HG03469 (cell line): ENCODE measurements around the gene GMPPA.

ENCODE experiments used
- ATAC-seq: cut with Tn5 transposase; IDR thresholded peaks from one replicate; pipeline ENCODE4 v1.9.1; 2021; ENCODE audit warnings: mild to moderate bottlenecking, moderate library complexity, moderate number of reproducible peaks; ENCODE audit not compliant: unreplicated experiment

GMPPA gene

DNA sequence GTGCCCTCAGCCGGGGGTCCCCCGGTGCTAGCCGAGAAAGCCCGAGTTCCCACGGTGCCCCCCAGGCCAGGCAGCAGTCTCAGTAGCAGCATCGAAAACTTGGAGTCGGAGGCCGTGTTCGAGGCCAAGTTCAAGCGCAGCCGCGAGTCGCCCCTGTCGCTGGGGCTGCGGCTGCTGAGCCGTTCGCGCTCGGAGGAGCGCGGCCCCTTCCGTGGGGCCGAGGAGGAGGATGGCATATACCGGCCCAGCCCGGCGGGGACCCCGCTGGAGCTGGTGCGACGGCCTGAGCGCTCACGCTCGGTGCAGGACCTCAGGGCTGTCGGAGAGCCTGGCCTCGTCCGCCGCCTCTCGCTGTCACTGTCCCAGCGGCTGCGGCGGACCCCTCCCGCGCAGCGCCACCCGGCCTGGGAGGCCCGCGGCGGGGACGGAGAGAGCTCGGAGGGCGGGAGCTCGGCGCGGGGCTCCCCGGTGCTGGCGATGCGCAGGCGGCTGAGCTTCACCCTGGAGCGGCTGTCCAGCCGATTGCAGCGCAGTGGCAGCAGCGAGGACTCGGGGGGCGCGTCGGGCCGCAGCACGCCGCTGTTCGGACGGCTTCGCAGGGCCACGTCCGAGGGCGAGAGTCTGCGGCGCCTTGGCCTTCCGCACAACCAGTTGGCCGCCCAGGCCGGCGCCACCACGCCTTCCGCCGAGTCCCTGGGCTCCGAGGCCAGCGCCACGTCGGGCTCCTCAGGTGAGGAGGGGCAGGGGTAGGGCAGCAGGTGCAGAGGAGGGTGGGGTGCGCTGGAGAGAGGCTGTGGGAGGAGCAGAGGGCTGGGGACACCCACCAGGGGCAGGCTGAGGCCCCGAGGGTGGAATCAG, 14.1 kb upstream of the GMPPA start:
- ATAC-seq, result no peak

DNA sequence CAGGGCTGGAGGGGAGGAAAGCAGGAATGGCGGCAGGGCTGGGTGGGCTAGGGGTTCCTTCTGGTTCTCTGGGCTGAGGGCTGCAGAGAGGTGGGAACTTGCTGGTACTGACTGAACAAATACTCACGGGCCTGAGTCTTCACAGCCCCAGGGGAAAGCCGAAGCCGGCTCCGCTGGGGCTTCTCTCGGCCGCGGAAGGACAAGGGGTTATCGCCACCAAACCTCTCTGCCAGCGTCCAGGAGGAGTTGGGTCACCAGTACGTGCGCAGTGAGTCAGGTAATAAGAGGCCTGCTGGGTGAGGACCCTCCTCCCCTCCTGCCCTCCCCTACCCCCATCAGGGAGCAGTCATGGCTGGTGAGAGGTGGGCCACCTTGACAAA, 13.5 kb upstream of the GMPPA start:
- no peak for ATAC-seq

DNA sequence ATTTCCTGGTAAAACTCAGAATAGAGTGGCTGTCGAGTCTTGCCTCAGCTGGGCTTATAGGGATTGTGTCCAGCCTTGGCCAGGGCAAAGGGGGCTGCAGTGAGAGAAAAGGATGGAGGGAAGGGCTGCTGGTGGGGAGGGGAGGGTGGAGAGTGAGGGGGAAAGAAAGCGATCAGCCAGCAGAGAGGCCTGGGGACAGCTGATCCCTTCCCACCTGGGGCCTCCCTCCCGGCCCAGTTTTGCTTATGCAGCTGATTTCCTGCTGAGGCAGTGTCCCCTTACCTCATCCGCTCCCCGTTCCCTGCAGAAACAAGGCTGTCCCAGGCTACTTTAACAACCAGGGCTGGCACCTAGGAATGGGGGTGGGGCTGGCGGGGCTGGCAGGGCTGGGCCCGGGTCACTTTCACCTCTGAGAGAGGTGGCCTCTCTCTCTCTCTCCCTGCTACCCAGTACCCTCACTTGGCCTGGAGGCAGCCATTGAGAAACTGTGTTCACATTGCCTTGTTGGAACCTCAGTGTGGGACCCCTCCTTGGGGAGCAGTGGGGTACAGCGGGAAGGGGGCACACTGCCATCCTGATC, 12.2 kb upstream of the GMPPA start:
- ATAC-seq, result no peak

DNA sequence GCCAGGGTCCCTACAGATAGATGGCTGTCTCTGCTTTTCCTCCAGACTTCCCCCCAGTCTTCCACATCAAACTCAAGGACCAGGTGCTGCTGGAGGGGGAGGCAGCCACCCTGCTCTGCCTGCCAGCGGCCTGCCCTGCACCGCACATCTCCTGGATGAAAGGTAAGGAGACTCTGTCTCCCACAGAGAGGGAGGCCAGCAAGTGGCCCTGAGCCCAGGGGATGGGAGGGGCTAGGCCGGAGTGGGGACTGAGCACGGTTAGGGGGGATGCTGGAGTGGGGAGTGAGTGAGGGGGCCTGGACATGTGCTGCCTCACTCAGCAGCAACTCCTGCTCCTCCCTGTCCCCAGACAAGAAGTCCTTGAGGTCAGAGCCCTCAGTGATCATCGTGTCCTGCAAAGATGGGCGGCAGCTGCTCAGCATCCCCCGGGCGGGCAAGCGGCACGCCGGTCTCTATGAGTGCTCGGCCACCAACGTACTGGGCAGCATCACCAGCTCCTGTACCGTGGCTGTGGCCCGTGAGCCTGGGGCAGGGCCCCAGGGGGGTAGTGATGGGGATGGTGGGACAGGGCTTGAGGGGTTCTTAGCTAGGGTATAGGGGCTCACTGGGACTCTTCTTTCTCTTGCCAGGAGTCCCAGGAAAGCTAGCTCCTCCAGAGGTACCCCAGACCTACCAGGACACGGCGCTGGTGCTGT, 10.4 kb upstream of the GMPPA start:
- ATAC-seq, result no peak

DNA sequence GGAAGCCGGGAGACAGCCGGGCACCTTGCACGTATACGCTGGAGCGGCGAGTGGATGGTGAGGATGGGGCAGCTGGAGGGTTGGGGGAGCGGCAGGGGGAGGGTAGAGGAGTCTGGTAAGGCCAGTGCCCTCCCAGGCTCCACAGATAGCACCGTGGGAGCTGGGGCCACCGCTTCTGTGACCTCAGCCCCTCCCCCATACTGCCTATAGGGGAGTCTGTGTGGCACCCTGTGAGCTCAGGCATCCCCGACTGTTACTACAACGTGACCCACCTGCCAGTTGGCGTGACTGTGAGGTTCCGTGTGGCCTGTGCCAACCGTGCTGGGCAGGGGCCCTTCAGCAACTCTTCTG, 9.9 kb upstream of the GMPPA start:
- ATAC-seq, result no peak

DNA sequence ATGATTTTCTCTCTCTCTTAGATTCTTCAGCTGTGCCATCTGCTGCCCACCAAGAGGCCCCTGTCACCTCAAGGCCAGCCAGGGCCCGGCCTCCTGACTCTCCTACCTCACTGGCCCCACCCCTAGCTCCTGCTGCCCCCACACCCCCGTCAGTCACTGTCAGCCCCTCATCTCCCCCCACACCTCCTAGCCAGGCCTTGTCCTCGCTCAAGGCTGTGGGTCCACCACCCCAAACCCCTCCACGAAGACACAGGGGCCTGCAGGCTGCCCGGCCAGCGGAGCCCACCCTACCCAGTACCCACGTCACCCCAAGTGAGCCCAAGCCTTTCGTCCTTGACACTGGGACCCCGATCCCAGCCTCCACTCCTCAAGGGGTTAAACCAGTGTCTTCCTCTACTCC, 9.4 kb upstream of the GMPPA start:
- ATAC-seq, result no peak

DNA sequence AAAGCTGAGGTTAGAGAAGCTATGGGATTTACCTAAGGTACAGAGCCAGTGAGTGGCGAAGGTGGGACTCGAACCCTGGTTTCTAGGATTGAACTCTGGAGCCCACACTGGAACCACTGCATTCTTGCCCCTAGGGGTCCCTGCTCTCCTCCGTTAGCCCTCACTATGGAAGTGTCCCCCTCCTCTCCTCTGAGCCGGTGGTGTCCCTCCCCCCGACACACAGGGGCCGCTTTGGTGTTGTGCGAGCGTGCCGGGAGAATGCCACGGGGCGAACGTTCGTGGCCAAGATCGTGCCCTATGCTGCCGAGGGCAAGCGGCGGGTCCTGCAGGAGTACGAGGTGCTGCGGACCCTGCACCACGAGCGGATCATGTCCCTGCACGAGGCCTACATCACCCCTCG, 8.5 kb upstream of the GMPPA start:
- ATAC-seq, result no peak

DNA sequence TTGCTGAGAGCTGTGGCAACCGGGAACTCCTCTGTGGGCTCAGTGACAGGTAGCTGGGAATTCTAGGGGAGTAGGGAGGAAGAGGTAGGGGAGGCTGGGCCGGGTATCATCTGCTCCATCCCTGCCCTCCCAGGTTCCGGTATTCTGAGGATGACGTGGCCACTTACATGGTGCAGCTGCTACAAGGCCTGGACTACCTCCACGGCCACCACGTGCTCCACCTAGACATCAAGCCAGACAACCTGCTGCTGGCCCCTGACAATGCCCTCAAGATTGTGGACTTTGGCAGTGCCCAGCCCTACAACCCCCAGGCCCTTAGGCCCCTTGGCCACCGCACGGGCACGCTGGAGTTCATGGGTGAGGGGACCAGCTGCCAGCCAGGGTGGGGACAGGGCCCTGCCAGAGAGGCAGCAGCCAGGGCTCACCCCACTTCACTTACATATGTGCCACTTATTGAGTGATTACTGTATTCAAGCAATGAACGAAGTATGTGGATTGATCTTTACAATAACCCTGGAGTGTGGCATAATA, 8.0 kb upstream of the GMPPA start:
- ATAC-seq, result no peak

DNA sequence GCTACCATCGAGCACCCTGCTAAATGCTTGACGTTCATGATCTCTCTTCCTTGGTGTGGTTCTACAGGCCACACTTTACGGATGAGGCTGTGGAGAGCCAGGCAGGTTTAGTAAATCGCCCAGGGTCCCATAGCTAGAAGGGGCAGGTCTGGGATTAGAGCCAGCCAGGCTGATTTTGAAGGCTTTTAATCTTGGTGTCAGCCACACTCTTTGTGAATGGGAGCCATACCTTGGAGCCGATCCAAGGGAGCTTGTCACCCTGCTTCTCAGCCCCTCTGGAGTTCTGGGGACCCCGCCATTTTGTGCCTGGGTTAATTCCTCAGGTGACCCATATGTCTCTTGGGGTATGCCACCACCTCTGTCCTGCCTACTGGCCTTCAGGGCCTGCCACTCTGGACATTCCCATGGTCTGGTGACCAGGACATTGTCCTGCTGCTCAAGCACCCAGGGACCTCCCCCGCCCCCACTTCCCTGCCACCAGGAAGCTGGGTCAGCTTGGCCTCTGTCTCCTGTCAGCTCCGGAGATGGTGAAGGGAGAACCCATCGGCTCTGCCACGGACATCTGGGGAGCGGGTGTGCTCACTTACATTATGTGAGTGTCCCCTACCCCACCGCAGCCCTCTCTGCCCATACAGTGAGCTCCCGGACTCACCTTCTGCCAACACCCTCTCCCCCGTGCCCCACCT, 7.3 kb upstream of the GMPPA start:
- ATAC-seq, result no peak

DNA sequence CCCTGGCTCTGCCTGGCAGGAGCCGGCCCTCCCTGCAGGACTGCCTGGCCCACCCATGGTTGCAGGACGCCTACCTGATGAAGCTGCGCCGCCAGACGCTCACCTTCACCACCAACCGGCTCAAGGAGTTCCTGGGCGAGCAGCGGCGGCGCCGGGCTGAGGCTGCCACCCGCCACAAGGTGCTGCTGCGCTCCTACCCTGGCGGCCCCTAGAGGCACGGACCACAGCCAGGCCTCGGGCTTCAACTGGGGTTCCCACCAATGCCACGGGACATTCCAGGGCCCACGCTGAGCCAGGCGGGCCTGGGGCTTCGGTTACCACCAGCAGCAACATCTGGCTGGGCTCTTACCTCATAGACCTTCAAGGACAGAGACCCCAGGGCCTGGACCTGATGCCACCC, 6.1 kb upstream of the GMPPA start:
- ATAC-seq, result no peak

DNA sequence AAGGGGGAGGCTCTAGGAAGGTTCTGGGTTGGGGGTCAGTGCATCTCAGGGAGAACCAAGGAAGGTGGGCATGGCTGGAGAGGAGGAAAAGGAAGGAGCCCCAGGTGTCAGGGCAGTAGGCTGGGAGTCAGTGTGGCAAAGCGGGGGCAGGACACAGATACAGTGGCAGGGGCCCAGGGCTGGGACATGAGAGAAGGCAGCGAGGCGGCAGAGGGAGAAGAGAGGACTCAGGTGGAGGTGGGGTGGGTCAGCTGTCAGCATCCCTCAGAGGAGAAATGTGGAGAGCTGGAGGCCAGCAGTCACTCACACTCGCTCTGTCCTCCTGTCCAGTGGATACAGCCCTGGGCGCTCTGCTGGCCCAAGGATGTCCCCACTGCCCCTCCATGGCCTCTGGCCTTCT, 5.6 kb upstream of the GMPPA start:
- no peak for ATAC-seq

DNA sequence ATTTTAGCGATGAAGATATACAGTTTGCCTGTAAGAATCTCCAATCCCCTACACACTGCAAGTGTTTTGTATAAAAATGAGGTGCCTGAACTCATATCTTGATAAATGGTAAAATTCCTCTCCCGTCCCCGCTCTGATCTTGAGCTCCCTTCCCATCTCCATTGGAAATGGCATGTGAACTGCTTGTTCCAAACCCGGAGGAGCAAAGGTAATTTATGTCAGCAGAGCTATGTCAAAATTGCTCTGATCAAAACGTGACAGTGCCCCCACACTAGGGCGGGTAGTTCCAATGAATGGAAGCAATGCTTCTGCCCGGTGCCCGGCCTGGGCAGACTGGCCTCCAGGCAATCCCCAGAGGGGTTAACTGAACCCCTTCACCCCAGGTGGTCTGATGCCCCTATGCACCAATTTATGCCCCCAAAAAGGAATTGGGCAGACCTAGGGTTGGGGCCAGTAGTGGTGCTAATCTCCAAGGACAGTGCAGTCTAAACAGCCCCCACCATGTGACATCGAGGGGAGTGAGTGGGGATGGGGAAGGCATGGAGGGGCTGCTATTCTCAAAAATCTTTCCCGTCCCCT, 3.6 kb upstream of the GMPPA start:
- ATAC-seq, result no peak

DNA sequence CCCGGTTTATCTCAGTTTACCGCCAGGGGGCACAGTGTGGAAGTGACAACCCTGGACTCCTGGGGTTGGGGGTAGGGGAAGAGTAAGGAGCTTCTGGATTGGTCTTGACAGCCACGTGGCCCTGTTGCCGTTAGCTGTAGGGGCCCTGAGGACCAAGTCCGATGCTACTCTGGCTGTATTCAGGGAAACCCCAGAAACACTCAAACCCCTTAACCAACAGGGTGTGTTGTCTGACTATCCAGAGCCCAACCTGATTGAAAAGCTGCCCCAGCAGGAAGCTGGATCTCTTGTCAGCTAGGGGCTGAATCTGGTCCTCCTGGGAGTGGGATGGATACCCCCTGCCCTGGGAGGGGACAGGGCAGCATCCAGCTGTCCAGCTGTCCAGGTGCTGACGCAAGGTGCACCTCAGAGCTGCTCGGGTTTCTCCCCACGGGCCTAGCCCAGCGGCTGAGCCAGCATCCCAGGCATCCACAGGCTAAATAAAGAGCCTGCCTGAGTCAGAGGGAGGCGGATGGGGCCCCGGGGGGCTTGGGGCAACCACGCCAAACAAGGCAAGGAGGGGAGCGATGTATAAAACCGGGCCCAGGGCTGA, 3.1 kb upstream of the GMPPA start:
- ATAC-seq, result no peak

DNA sequence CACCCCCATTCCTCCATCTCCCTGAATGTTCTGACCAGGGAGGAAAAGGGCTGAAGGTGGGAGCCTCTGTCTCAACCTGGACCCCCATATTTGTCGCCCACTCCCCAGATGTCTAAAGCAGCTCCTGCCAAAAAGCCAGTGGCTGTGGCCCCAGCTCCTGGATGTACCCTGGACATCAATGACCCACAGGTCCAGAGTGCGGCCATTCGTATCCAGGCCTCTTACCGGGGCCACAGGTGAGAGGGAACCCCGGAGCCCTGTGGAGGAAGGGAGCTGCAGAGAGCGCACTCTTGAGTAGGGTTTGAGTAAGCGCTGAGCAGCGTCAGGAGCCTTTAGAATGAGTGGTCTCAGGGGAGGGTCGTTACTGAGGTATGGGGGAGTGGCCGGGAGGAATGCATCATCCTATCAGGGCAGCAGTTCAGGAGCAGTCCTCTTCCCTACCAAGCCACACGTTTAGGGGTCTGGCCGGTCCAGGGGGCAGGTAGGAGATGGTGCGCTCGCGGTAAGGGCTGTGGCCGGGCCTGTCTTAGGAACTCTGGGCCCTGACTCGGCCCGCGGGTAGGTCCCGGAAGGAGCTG, 2.4 kb upstream of the GMPPA start:
- ATAC-seq, result no peak

DNA sequence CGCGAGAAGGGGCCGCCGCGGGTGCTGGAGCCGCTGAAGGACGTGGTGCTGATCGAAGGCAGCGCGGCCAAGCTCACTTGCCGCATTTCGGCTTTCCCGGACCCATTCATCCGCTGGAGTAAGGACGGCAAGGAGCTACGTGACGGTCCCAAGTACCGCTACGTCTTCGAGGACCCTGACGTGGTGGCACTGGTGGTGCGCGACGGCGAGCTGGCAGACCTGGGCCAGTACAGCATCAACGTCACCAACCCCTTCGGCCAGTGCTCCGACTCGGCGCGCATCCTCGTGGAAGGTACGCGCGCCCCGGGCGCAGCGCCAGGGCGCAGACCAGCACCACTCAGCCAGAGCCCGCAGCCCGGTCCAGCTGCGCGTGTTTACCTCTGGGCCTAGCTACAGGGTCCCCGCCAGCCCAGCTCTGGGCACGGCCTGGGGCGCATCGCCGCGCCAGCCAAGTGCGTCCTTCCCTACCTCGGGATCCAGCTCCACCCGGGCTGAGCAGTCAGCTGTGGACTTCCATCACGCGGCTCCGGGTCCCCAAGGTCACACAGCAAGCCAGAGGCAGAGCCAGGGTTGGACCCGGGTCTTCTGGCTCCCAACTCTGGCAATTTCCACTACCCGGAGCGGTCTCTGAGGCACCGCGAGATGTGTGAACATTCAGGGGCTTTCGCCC, 1.7 kb upstream of the GMPPA start:
- no peak for ATAC-seq

DNA sequence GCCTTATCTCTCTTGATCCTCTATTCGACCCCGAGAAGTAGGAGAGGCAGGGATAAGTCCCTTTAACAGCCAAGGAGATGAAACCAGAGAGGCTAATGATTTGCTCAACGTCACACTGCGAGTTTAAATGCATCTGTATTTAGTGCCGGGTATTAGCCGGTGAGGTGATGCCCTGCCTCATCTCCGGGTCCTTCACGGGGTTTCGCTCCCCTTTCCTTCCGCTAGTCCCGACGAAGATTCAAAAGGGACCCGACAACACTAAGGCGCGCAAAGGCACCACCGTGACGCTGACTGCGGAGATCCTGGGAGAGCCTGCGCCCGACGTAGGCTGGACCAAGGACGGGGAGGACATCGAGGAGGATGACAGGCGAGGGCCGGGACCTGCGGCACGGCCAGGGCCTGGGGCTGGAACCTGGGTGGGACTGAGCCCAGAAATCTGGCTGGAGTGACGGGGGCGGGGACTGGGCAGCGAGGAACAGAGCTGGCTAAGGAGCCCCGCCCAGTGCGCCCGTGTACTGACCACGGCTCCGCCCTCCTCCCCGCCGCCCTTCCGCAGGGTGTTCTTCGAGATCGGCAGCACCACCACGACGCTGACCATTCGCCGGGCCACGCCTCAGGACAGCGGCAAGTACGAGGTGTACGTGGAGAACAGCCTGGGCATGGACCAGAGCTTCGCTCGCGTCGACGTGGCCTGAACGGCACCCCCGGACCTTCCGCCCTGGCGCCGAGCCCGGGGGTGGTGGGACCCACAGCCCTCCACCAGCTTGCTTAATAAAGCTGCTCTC, 1.0 kb upstream of the GMPPA start:
- ATAC-seq, result no peak

DNA sequence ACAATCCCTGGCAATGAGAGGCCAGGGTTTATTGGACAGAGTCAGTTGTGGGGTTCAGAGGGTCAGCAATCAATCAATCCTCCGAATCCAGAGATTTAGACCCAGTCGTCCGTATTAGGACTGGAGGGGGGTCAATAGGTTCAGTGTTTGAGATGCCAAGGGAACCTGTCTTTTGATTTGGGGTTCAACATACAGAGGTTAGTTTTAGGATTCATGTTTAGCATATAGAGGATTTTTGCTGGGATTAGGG, 292 bp downstream of the GMPPA start:
- no peak for ATAC-seq

DNA sequence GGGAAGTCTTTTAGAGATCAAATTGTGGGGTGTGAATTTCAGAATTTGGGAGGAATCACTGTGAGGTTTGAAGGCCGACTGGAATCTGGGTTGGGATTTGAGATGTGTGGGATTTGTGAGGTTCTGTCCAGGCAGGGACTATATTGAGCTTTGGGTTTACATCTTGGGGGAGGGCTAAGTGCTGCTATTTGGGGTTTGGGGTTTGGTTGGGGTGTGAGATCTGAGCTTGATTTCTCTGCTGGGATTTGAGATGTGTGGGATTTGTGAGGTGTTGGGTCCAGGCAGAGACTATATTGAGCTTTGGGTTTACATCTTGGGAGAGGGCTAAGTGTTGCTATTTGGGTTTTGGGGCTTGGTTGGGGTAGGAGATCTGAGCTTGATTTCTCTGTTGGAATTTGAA, 864 bp downstream of the GMPPA start:
- ATAC-seq, result no peak

DNA sequence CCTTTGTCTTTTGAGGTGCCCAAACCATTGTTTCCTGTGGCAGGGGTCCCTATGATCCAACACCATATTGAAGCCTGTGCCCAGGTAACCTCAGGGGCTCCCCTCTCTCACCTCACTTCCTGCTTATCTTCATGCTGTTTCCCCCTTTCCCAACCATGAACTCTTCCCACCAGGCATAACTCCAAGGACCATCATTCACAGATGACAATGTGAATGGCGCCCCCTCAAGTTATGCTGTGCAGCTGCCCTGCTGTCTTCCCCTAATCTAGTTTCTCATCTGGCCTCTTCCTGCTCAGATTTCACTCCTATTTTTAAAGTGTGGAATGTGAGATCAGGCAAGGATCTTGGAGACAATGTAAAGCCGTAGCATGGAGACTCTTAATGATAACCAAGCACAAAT, 1.4 kb downstream of the GMPPA start:
- no peak for ATAC-seq
